HCT116 (cell line): ENCODE data around the gene S100A11.

ENCODE experiments used
- CEBPB ChIP-seq: IDR thresholded peaks from 2 replicates; pipeline ENCODE4 v1.6.1; 2012; ENCODE audit warnings: low read depth
- EZH2phosphoT487 ChIP-seq: fragments of 200-600 bp; IDR thresholded peaks from 2 replicates; pipeline ENCODE4 v1.6.1; 2018; ENCODE audit warnings: antibody characterized with exemption, borderline replicate concordance
- POLR2A ChIP-seq: IDR thresholded peaks from 2 replicates; pipeline ENCODE4 v1.7.0; 2011; ENCODE audit warnings: borderline replicate concordance; ENCODE audit not compliant: insufficient read depth, insufficient read length; ENCODE audit errors: extremely low read depth
- ZFX ChIP-seq: fragments of 450-650 bp; IDR thresholded peaks from 2 replicates; pipeline ENCODE4 v1.6.1; 2017
- ZNF274 ChIP-seq: fragments of 200-500 bp; sonication (Bioruptor generic); IDR thresholded peaks from 2 replicates; pipeline ENCODE4 v1.6.1; 2014; ENCODE audit warnings: mild to moderate bottlenecking, low read depth, low read length, inconsistent platforms
- TF ChIP-seq, protein P1 (sequence below): IDR thresholded peaks from 2 replicates; pipeline ENCODE4 v1.6.1; 2012
- TF ChIP-seq, protein P2 (sequence below), 3 experiments: fragments of 200-600 bp in 1 of 3; sonication (generic) in 1 of 3; IDR thresholded peaks in 2 of 3; conservative IDR thresholded peaks in 1 of 3; 2 replicates each; pipeline ENCODE4 v1.5.1; 2012 to 2017; ENCODE audit warnings: low read depth in 2 of 3, low read length in 2 of 3, antibody characterized with exemption in 1 of 3, borderline replicate concordance in 1 of 3, control low read depth in 1 of 3, mild to moderate bottlenecking in 1 of 3, mixed read lengths in 1 of 3, mixed run types in 1 of 3, moderate library complexity in 1 of 3; ENCODE audit not compliant: insufficient read depth in 1 of 3

DNA sequence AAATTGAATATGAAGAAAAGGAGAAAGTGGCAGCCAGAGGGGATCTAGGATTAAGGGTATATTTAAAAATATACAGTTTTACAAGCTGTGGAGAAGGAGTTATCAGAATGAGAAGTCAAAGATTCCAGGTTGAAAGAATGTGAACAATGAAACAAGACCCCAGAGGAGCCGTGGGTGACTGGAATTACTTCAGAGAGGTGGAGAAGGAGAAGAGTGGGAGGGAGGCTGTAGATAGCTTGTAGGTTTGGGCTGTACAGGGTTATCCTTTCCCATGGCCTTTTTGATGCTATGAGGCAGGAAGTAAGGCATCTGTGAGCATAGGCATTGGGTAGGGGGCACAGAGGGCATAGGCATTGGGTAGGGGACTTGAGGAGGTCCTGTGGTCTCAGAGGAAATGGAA is 5.2 kb upstream of the S100A11 start:
- TF ChIP-seq, protein P1, sequence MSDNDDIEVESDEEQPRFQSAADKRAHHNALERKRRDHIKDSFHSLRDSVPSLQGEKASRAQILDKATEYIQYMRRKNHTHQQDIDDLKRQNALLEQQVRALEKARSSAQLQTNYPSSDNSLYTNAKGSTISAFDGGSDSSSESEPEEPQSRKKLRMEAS: no peak
- TF ChIP-seq, protein P2, sequence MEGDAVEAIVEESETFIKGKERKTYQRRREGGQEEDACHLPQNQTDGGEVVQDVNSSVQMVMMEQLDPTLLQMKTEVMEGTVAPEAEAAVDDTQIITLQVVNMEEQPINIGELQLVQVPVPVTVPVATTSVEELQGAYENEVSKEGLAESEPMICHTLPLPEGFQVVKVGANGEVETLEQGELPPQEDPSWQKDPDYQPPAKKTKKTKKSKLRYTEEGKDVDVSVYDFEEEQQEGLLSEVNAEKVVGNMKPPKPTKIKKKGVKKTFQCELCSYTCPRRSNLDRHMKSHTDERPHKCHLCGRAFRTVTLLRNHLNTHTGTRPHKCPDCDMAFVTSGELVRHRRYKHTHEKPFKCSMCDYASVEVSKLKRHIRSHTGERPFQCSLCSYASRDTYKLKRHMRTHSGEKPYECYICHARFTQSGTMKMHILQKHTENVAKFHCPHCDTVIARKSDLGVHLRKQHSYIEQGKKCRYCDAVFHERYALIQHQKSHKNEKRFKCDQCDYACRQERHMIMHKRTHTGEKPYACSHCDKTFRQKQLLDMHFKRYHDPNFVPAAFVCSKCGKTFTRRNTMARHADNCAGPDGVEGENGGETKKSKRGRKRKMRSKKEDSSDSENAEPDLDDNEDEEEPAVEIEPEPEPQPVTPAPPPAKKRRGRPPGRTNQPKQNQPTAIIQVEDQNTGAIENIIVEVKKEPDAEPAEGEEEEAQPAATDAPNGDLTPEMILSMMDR (IDR thresholded peaks at IDR 0.05 in 2 of 3, conservative IDR thresholded peaks at IDR 0.05 in 1 of 3; ENCODE audit: borderline replicate concordance in 1 of 3, insufficient read depth in 1 of 3, low read depth in 2 of 3, low read length in 2 of 3): no peak
- no peak for TF ChIP-seq EZH2phosphoT487
- no peak for TF ChIP-seq CEBPB
- no peak for TF ChIP-seq ZNF274
- no peak for TF ChIP-seq ZFX
- no peak for TF ChIP-seq POLR2A
